Fibroblast of skin of left biceps (primary cell): ENCODE data around the gene GUSB.
"Not testable (repeated sequence)": the region's sequence is repeated elsewhere in the genome, so short reads cannot be mapped to it uniquely, and the experiment has no call there.

Experiments used
- DNase-seq, 2 experiments: peaks; one replicate each; pipeline ENCODE4 v3.0.0-alpha.2; 2013; ENCODE audit warnings: low read depth in 2 of 2

GUSB gene

GRCh38 chr7:65975814-65976445 lies 6.1 kb downstream of the GUSB start:
- DNase-seq: no peak

GRCh38 chr7:65974876-65975275 lies 7.1 kb downstream of the GUSB start:
- no peak for DNase-seq

- no peak for DNase-seq
Measured at GRCh38 chr7:65974191-65974801, 7.7 kb downstream of the GUSB start.

GRCh38 chr7:65972976-65973375 lies 9.0 kb downstream of the GUSB start:
- no peak for DNase-seq

- no peak for DNase-seq
Measured at GRCh38 chr7:65971021-65971420, 11.0 kb downstream of the GUSB start.

- no peak for DNase-seq
Measured at GRCh38 chr7:65968256-65969185, 13.5 kb downstream of the GUSB start.

GRCh38 chr7:65967361-65968155 lies 14.5 kb downstream of the GUSB start:
- DNase-seq: no peak

GRCh38 chr7:65966146-65966545 lies 15.9 kb downstream of the GUSB start:
- no peak for DNase-seq

- not testable (repeated sequence) for DNase-seq
Measured at GRCh38 chr7:65964671-65965070, 17.3 kb downstream of the GUSB start.

GRCh38 chr7:65962033-65962432 lies 20.0 kb downstream of the GUSB start:
- DNase-seq: no peak

- DNase-seq: no peak
Measured at GRCh38 chr7:65960351-65961074, 21.5 kb downstream of the GUSB start.

- no peak for DNase-seq
Measured at GRCh38 chr7:65955718-65956117, 26.3 kb downstream of the GUSB start.

- no peak for DNase-seq
Measured at GRCh38 chr7:65953890-65954450, 28.0 kb downstream of the GUSB start.

GRCh38 chr7:65953001-65953720 lies 28.9 kb downstream of the GUSB start:
- DNase-seq: no peak

- no peak for DNase-seq
Measured at GRCh38 chr7:65951837-65952578, 30.0 kb downstream of the GUSB start.

GRCh38 chr7:65946904-65947303 lies 35.1 kb downstream of the GUSB start:
- no peak for DNase-seq

GRCh38 chr7:65945787-65946186 lies 36.2 kb downstream of the GUSB start:
- not testable (repeated sequence) for DNase-seq

GRCh38 chr7:65938336-65938895 lies 43.6 kb downstream of the GUSB start:
- no peak for DNase-seq

- no peak for DNase-seq
Measured at GRCh38 chr7:65937296-65937695, 44.7 kb downstream of the GUSB start.
